OCI-LY3 (cell line): ENCODE measurements around the gene TRIM10.

ENCODE experiments used
- CTCF ChIP-seq: fragments of 200-600, 300-600 bp; sonication (generic); IDR thresholded peaks from 2 replicates; pipeline ENCODE4 v1.5.1; 2014; ENCODE audit warnings: antibody characterized with exemption, low read length, low read depth
- EZH2phosphoT487 ChIP-seq: fragments of 200-600 bp; shearing (Covaris generic); IDR thresholded peaks from 2 replicates; pipeline ENCODE4 v1.6.1; 2018; ENCODE audit warnings: antibody characterized with exemption, mixed run types, low read depth

GRCh38 chr6:30180145-30180544 is 19.1 kb upstream of the TRIM10 start:
- TF ChIP-seq CTCF (no peak), EZH2phosphoT487 (no peak)
